ENCODE data around the gene PARS2. TPM values are rescaled to one million over a fixed set of nuclear protein-coding genes. Genes with fewer than 3 reads are reported as not detected.

PARS2 gene
- polyA plus RNA-seq, 1 donor from 2014 or later: 1.9 TPM

DNA sequence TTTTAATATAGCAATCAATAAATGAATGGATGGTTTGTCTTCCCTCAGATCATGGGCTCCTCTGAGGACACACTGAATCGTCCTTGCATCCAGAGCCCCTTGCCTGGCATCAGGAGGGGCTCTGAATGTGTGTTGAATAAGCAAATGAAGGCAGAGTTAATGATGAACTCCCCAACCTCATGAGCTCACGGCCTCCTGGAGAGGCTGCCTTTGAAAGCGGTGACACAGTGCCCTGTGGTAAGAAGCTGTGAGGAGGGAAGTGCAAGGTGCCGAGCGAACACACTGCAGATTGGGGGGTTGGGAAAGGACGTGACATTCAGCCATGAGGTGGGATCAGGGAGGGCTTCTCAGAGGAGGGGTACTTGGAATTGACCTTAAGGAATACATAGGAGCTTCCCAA lies 3.2 kb upstream of the PARS2 start:
- Histone ChIP-seq H3K79me2 (replicated peaks; ENCODE audit: insufficient read depth, low read length) (peaks cover 9% of the 10 kb centered on the region), H3K27me3 (ENCODE audit: insufficient read depth, low read depth, low read length) (no peaks in the 10 kb centered on the region), H3K27ac (ENCODE audit: low read length) (no peak overlapping the region), H3K9ac (ENCODE audit: low read length) (no peak overlapping the region), H3K4me2 (ENCODE audit: low read length) (no peak overlapping the region), H3K36me3 (ENCODE audit: insufficient read depth, low read length) (no peaks in the 10 kb centered on the region), H3K9me3 (ENCODE audit: low read length) (no peaks in the 10 kb centered on the region), H4K20me1 (ENCODE audit: insufficient read depth) (no peaks in the 10 kb centered on the region), H2AFZ (ENCODE audit: low read depth, low read length) (no peak overlapping the region), H3K9me2 (ENCODE audit: insufficient read depth, low read length) (no peaks in the 10 kb centered on the region), H3K4me3 (ENCODE audit: low read length) (no peak overlapping the region), H3F3A (ENCODE audit: insufficient read depth, low read length, poor library complexity, severe bottlenecking) (no peaks in the 10 kb centered on the region)
- TF ChIP-seq POLR2AphosphoS5 (IDR thresholded peaks at IDR 0.05) (no peak), EZH2 (IDR thresholded peaks at IDR 0.05; ENCODE audit: borderline replicate concordance, insufficient read depth, low read length, poor library complexity, severe bottlenecking) (no peak), MXI1 (conservative IDR thresholded peaks at IDR 0.05; ENCODE audit: poor library complexity, severe bottlenecking) (no peak), EP300 (conservative IDR thresholded peaks at IDR 0.05; ENCODE audit: poor library complexity, severe bottlenecking) (no peak), TAF1 (IDR thresholded peaks at IDR 0.05; ENCODE audit: low read depth) (no peak), SMC3 (conservative IDR thresholded peaks at IDR 0.05; ENCODE audit: poor library complexity) (no peak)
- TF ChIP-seq, protein P1, sequence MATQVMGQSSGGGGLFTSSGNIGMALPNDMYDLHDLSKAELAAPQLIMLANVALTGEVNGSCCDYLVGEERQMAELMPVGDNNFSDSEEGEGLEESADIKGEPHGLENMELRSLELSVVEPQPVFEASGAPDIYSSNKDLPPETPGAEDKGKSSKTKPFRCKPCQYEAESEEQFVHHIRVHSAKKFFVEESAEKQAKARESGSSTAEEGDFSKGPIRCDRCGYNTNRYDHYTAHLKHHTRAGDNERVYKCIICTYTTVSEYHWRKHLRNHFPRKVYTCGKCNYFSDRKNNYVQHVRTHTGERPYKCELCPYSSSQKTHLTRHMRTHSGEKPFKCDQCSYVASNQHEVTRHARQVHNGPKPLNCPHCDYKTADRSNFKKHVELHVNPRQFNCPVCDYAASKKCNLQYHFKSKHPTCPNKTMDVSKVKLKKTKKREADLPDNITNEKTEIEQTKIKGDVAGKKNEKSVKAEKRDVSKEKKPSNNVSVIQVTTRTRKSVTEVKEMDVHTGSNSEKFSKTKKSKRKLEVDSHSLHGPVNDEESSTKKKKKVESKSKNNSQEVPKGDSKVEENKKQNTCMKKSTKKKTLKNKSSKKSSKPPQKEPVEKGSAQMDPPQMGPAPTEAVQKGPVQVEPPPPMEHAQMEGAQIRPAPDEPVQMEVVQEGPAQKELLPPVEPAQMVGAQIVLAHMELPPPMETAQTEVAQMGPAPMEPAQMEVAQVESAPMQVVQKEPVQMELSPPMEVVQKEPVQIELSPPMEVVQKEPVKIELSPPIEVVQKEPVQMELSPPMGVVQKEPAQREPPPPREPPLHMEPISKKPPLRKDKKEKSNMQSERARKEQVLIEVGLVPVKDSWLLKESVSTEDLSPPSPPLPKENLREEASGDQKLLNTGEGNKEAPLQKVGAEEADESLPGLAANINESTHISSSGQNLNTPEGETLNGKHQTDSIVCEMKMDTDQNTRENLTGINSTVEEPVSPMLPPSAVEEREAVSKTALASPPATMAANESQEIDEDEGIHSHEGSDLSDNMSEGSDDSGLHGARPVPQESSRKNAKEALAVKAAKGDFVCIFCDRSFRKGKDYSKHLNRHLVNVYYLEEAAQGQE (IDR thresholded peaks at IDR 0.05; ENCODE audit: borderline replicate concordance): no peak
- TF ChIP-seq, protein P2, sequence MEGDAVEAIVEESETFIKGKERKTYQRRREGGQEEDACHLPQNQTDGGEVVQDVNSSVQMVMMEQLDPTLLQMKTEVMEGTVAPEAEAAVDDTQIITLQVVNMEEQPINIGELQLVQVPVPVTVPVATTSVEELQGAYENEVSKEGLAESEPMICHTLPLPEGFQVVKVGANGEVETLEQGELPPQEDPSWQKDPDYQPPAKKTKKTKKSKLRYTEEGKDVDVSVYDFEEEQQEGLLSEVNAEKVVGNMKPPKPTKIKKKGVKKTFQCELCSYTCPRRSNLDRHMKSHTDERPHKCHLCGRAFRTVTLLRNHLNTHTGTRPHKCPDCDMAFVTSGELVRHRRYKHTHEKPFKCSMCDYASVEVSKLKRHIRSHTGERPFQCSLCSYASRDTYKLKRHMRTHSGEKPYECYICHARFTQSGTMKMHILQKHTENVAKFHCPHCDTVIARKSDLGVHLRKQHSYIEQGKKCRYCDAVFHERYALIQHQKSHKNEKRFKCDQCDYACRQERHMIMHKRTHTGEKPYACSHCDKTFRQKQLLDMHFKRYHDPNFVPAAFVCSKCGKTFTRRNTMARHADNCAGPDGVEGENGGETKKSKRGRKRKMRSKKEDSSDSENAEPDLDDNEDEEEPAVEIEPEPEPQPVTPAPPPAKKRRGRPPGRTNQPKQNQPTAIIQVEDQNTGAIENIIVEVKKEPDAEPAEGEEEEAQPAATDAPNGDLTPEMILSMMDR (IDR thresholded peaks at IDR 0.05; ENCODE audit: poor library complexity, severe bottlenecking): no peak

DNA sequence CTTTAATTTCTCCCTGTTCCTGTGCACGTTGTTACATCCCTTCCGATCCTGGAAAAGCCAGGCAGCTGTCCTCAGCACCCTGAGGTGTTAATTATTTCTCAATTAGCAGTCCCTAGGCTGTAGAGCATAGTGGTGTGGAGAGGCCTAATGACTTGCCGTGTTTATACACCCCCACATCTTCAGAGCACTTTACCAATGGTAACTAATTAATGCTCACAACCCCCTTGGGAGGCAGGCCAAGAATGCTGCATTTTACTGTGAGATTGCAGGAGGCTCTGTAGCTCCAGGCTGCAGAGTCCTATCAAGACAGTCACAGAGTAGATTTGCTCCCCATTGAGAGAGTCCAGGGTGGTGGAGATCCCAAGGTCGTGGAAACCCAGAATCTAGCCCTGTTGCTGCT lies 2.4 kb upstream of the PARS2 start:
- peaks cover 9% of the 10 kb centered on the region for H3K79me2 ChIP-seq (replicated peaks; ENCODE audit: insufficient read depth, low read length)
- no peaks in the 10 kb centered on the region for H3K36me3 ChIP-seq (ENCODE audit: insufficient read depth, low read length)
- H3K27ac ChIP-seq (ENCODE audit: low read length): no peak overlapping the region
- H3F3A ChIP-seq (ENCODE audit: insufficient read depth, low read length, poor library complexity, severe bottlenecking): no peaks in the 10 kb centered on the region
- H4K20me1 ChIP-seq (ENCODE audit: insufficient read depth): no peaks in the 10 kb centered on the region
- H3K27me3 ChIP-seq (ENCODE audit: insufficient read depth, low read depth, low read length): no peaks in the 10 kb centered on the region
- no peak overlapping the region for H3K4me3 ChIP-seq (ENCODE audit: low read length)
- no peak overlapping the region for H3K9ac ChIP-seq (ENCODE audit: low read length)
- no peaks in the 10 kb centered on the region for H3K9me2 ChIP-seq (ENCODE audit: insufficient read depth, low read length)
- H3K9me3 ChIP-seq (ENCODE audit: low read length): no peaks in the 10 kb centered on the region
- no peak overlapping the region for H3K4me2 ChIP-seq (ENCODE audit: low read length)
- no peak overlapping the region for H2AFZ ChIP-seq (ENCODE audit: low read depth, low read length)
- TF ChIP-seq MXI1 (conservative IDR thresholded peaks at IDR 0.05; ENCODE audit: poor library complexity, severe bottlenecking): no peak
- no peak for TF ChIP-seq SMC3 (conservative IDR thresholded peaks at IDR 0.05; ENCODE audit: poor library complexity)
- no peak for TF ChIP-seq RAD21 (conservative IDR thresholded peaks at IDR 0.05)
- no peak for TF ChIP-seq POLR2AphosphoS5 (IDR thresholded peaks at IDR 0.05)
- TF ChIP-seq, protein P2 (IDR thresholded peaks at IDR 0.05; ENCODE audit: poor library complexity, severe bottlenecking): no peak
- TF ChIP-seq, protein P1 (IDR thresholded peaks at IDR 0.05; ENCODE audit: borderline replicate concordance): no peak
- TF ChIP-seq TAF1 (IDR thresholded peaks at IDR 0.05; ENCODE audit: low read depth): no peak
- TF ChIP-seq EP300 (conservative IDR thresholded peaks at IDR 0.05; ENCODE audit: poor library complexity, severe bottlenecking): no peak
- no peak for TF ChIP-seq EZH2 (IDR thresholded peaks at IDR 0.05; ENCODE audit: borderline replicate concordance, insufficient read depth, low read length, poor library complexity, severe bottlenecking)
